Left ventricle myocardium inferior (tissue), 1 donor: ENCODE data around the gene SYNPO2. TPM values are rescaled to one million over a fixed set of nuclear protein-coding genes. Genes with fewer than 3 reads are reported as not detected.

Experiments
- DNase-seq: peaks from one replicate; pipeline ENCODE4 v3.0.0-alpha.2; 2020
- H3K27ac ChIP-seq: fragments of 200-600 bp; replicated peaks from 2 replicates; pipeline ENCODE4 v1.8.0; 2021
- H3K27me3 ChIP-seq: fragments of 200-600 bp; 2 replicates; pipeline ENCODE4 v1.8.0; 2021; ENCODE audit warnings: low read depth
- H3K36me3 ChIP-seq: fragments of 200-600 bp; 2 replicates; pipeline ENCODE4 v1.8.0; 2021
- H3K4me1 ChIP-seq: fragments of 200-600 bp; 2 replicates; pipeline ENCODE4 v1.8.0; 2021
- H3K4me3 ChIP-seq: fragments of 200-600 bp; 2 replicates; pipeline ENCODE4 v1.8.0; 2021; ENCODE audit warnings: mild to moderate bottlenecking, moderate library complexity
- H3K9me3 ChIP-seq: fragments of 200-600 bp; replicated peaks from 2 replicates; pipeline ENCODE4 v1.8.0; 2021
- intact Hi-C: fragments of 100-400 bp; cut with micrococcal nuclease; formaldehyde crosslinking; loops from one replicate; pipeline ENCODE4 v1.11.0; 2022
- total RNA-seq: library from RNA; stranded (reverse); fragmentation: NEBNext Ultra II Directional; extraction: Animal tissue kit (Norgen Biotek cat#: 25700); gene quantifications from one replicate; pipeline ENCODE4 v1.2.1, GENCODE V29; 2021
- TF ChIP-seq, protein P1 (sequence below): fragments of 200-600 bp; IDR thresholded peaks from 2 replicates; pipeline ENCODE4 v1.8.0; 2021; ENCODE audit warnings: antibody characterized with exemption, mild to moderate bottlenecking, borderline replicate concordance
- donor health status: DM: no; HTN: yes; CAD: no; lungs with severe emphysema.

Gene SYNPO2
- total RNA-seq, 1 donor from 2014 or later = 239 TPM

DNA sequence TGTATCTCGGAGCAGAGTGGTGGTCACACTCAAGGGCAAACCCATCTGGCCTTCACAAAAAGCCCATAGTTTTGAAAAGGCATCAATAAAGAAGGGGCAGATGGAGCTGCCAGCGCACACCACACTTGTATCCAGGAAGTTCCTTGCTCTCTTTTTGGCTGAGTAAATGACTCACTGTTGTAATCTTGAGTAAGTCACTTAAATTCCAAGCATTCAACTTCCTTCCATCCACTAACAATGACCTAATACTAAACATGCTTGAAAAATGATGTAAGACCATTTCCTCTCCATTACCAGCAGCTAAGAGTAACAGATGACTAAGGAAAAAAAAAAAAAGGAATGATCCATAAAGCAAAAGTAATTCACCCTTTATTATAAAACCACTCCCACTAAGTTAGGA, 214.6 kb downstream of the SYNPO2 start:
- TF ChIP-seq, protein P1, sequence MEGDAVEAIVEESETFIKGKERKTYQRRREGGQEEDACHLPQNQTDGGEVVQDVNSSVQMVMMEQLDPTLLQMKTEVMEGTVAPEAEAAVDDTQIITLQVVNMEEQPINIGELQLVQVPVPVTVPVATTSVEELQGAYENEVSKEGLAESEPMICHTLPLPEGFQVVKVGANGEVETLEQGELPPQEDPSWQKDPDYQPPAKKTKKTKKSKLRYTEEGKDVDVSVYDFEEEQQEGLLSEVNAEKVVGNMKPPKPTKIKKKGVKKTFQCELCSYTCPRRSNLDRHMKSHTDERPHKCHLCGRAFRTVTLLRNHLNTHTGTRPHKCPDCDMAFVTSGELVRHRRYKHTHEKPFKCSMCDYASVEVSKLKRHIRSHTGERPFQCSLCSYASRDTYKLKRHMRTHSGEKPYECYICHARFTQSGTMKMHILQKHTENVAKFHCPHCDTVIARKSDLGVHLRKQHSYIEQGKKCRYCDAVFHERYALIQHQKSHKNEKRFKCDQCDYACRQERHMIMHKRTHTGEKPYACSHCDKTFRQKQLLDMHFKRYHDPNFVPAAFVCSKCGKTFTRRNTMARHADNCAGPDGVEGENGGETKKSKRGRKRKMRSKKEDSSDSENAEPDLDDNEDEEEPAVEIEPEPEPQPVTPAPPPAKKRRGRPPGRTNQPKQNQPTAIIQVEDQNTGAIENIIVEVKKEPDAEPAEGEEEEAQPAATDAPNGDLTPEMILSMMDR = no peak
- DNase-seq = peak; percentile 24
- no peaks in the 10 kb centered on the region for H3K36me3 ChIP-seq
- H3K4me3 ChIP-seq = no peak overlapping the region
- H3K27me3 ChIP-seq = no peaks in the 10 kb centered on the region
- peak overlapping the region; percentile 64 for H3K27ac ChIP-seq
- no peaks in the 10 kb centered on the region for H3K9me3 ChIP-seq
- intact Hi-C loops = no loop called here
- peaks cover 68% of the 10 kb centered on the region for H3K4me1 ChIP-seq

- Histone ChIP-seq H3K27ac (peak overlapping the region; percentile 64), H3K4me1 (peaks cover 53% of the 10 kb centered on the region), H3K9me3 (no peaks in the 10 kb centered on the region), H3K4me3 (no peak overlapping the region), H3K36me3 (no peaks in the 10 kb centered on the region), H3K27me3 (no peaks in the 10 kb centered on the region)
- TF ChIP-seq, protein P1 = no peak
- DNase-seq = no peak
- intact Hi-C loops = no loop called here
Observed at GRCh38 chr4:119104644-119105273, 216.1 kb downstream of the SYNPO2 start.

DNA sequence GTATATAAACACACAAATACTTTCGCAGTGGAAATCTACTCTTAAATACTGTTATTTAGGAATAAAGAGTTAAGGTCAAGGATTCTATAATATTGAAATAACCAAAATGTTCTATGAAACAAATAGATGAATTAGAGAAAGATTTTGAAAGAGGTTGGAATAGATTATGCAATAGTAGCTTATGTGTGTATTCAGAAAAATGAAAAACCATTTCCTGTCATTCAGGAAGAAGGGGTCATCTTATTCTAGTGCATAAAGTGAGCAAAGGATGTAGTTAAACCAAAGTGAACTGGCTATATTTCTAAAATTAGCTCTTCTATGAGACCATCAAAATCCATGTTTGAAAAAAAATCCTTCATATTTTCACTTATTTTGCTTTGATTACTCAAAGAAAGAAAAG, 217.0 kb downstream of the SYNPO2 start:
- no peaks in the 10 kb centered on the region for H3K9me3 ChIP-seq
- no peaks in the 10 kb centered on the region for H3K27me3 ChIP-seq
- intact Hi-C loops = no loop called here
- H3K4me1 ChIP-seq = peaks cover 48% of the 10 kb centered on the region
- H3K36me3 ChIP-seq = no peaks in the 10 kb centered on the region
- DNase-seq = no peak
- H3K27ac ChIP-seq = peak overlapping the region; percentile 64
- H3K4me3 ChIP-seq = no peak overlapping the region
- TF ChIP-seq, protein P1 = no peak

DNA sequence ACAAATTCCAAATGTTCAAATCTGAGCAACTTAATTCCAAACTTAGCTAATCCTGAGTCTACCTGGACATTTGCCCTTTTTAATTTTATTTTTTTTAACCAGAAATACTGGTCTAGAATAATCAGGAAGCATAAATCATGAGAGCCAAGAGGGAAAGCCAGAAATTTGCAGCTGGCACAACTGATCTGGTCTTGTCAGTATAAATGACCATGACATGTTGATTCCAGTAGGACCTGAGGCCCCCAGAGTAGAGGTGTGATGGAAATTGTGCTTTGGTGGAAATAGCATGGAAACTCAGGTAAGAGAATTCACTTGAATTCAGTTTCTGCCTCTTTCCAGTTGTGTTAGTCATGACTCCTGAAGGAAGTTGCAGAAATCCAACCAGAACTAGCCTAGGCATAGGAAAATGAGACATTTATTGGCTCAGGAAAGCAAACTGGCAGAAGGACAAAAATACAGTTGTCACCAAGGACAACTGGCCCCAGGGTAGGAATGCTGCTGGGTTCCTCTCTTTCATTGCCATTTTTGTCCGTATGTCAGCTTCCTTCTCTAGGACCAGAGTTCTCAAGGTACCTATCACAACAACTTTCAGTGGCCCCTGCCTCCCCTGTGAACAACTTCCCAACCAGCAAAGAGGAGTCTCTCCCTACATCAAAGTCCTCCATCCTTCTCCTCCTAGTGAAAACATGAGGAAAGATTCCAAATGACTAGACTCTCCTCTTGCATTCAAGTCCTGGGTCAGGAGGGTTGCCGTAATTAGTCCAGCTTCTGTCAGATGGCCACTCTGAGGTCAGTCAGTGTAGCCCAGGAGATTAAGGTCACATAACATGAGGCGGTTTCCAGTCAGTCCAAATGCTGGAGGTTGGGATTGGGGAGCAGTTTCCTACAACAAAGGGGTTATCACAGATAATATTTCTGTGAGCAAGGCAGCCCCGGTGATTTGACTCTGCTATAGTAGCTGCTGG, 217.7 kb downstream of the SYNPO2 start:
- Histone ChIP-seq H3K9me3 (no peaks in the 10 kb centered on the region), H3K36me3 (no peaks in the 10 kb centered on the region), H3K4me3 (no peak overlapping the region), H3K4me1 (peaks cover 48% of the 10 kb centered on the region), H3K27ac (peak overlapping the region; percentile 64), H3K27me3 (no peaks in the 10 kb centered on the region)
- no peak for DNase-seq
- TF ChIP-seq, protein P1 = no peak
- intact Hi-C loops = no loop called here

DNA sequence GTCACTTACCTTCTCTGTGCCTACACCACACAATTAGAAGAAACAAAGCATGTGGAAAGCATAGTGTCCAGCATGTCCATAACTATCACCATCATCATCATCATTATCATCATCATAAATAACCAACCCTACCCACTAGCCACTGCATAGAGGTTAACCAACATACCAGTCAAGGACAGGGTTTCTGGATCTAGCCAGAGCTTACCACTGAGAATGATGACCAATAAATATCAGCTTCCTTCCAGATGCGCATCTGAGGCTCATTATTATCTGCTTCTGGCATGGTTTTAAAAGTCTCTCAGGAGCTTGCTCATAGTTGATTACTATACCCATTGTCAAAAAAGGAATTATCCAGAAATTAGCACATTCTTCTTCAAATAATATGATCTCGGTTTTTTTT, 221.5 kb downstream of the SYNPO2 start:
- no peaks in the 10 kb centered on the region for H3K36me3 ChIP-seq
- no peak overlapping the region for H3K4me3 ChIP-seq
- H3K27me3 ChIP-seq = no peaks in the 10 kb centered on the region
- no peak overlapping the region for H3K27ac ChIP-seq
- H3K9me3 ChIP-seq = no peaks in the 10 kb centered on the region
- DNase-seq = no peak
- peaks cover 35% of the 10 kb centered on the region for H3K4me1 ChIP-seq
- intact Hi-C loops = no loop called here
- TF ChIP-seq, protein P1 = no peak

Other genes starting within 250 kb of the SYNPO2 start
- gene METTL14, start 203.5 kb upstream of the SYNPO2 start, total RNA-seq = 28.1 TPM
- gene SEC24D, start 52.7 kb upstream of the SYNPO2 start, total RNA-seq = 10.5 TPM
- gene MYOZ2, start 247.0 kb downstream of the SYNPO2 start, total RNA-seq = 843 TPM